Measurements from ENCODE around the gene ADGRD1.

Gene ADGRD1

GRCh38 chr12:131162113-131162512 lies 208.4 kb downstream of the ADGRD1 start:
- DNase-seq (ENCODE audit: low read depth) = no peak

- no peak for DNase-seq (ENCODE audit: low read depth)
Observed at GRCh38 chr12:131163189-131163738, 209.6 kb downstream of the ADGRD1 start.

- no peak for DNase-seq (ENCODE audit: low read depth)
Observed at GRCh38 chr12:131164096-131164872, 210.6 kb downstream of the ADGRD1 start.

- no peak for DNase-seq (ENCODE audit: low read depth)
Observed at GRCh38 chr12:131166717-131167116, 213.0 kb downstream of the ADGRD1 start.

- no peak for DNase-seq (ENCODE audit: low read depth)
Observed at GRCh38 chr12:131167334-131167733, 213.6 kb downstream of the ADGRD1 start.

GRCh38 chr12:131171029-131171428 lies 217.3 kb downstream of the ADGRD1 start:
- DNase-seq (ENCODE audit: low read depth) = no peak

- DNase-seq (ENCODE audit: low read depth) = no peak
Observed at GRCh38 chr12:131174901-131175300, 221.2 kb downstream of the ADGRD1 start.

GRCh38 chr12:131176266-131176665 lies 222.6 kb downstream of the ADGRD1 start:
- no peak for DNase-seq (ENCODE audit: low read depth)

- DNase-seq (ENCODE audit: low read depth) = no peak
Observed at GRCh38 chr12:131176926-131177325, 223.2 kb downstream of the ADGRD1 start.

GRCh38 chr12:131177599-131177998 lies 223.9 kb downstream of the ADGRD1 start:
- no peak for DNase-seq (ENCODE audit: low read depth)

- no peak for DNase-seq (ENCODE audit: low read depth)
Observed at GRCh38 chr12:131187602-131188001, 233.9 kb downstream of the ADGRD1 start.

- no peak for DNase-seq (ENCODE audit: low read depth)
Observed at GRCh38 chr12:131188131-131189050, 234.7 kb downstream of the ADGRD1 start.

GRCh38 chr12:131189781-131190180 lies 236.1 kb downstream of the ADGRD1 start:
- no peak for DNase-seq (ENCODE audit: low read depth)

GRCh38 chr12:131190965-131191364 lies 237.3 kb downstream of the ADGRD1 start:
- DNase-seq (ENCODE audit: low read depth) = no peak
